HT1080 (cell line): ENCODE measurements around the gene P2RY2. TPM values are rescaled to one million over a fixed set of nuclear protein-coding genes. Genes with fewer than 3 reads are reported as not detected.

Experiments used
- DNase-seq: peaks from one replicate; pipeline ENCODE4 v3.0.0-alpha.2; 2015; ENCODE audit warnings: low read depth
- total RNA-seq: library from RNA; depleted of rRNA; stranded (reverse); fragments of >200 nt; shearing (Covaris generic); gene quantifications from 2 replicates; pipeline ENCODE4 v1.2.3, GENCODE V29; 2014

Gene P2RY2
- total RNA-seq, 1 experiment from 2014 or later = 0.05 TPM

DNA sequence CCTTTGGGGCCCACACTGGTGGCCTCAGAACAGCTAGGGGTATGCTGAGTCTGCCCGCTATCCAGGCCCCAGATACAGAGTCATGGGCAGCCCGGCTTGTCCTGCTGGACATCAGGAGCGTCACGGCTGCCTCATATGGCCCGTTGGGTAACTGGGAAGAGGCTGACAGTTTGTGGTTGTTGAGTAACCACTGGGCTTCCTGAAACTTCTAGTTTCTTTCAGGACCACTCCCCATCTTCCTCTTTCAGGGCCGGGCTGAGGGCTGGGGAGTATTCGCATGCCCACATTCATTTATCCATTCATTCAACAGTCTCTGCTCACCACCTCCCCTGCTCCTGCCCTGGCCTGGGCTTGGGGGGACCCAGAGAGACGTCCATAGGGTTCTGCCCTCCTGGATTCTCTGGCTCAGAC lies 13.4 kb upstream of the P2RY2 start:
- DNase-seq = no peak

DNA sequence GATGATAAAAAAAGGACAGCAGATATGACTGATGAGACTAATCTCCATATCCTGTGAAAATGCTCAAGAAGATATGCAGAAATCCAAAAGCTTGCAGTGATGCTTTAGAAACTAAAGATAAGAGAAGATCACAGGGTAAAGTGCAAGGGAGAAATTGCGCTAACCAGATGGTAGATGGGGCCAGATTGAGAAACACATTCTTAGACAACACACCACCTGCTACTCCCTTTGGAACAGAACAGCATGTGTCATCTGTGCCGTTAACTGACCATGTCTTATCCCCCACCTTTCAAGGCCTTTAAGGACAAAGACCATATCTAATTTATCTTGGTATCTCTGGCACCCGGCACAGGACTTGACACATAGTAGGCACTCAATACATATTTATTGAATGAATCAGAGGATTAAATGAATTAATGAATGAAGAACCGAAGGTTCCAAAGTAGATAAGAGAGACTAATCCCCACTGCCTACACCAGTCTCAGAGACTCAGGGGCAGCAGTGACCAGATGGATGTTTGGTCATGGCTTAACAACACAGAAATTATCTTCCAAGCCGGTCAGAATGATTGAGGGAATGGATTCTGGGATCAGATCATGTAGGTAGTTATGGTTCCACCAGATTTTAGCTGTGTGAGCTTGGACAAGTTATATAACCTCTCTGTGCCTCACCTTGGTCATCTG lies 12.3 kb upstream of the P2RY2 start:
- no peak for DNase-seq

DNA sequence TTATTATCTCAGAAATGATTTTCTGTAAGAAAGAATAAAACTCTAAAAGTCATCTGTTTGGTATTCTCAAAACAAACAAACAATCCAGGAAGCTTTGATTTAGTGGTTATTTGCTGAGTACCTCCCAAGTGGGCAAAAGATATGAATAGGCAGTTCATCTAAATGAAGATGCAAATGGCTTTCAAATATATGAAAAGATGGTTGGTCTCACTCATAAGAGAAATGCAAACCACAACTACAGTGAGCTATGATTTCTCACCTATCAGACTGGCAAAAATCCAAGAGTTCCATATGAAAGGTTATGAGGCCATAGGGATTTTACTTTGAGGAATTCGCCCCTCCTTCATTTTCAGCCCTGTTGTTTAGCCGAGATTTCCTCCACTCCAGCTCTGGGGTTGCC lies 11.3 kb upstream of the P2RY2 start:
- no peak for DNase-seq

DNA sequence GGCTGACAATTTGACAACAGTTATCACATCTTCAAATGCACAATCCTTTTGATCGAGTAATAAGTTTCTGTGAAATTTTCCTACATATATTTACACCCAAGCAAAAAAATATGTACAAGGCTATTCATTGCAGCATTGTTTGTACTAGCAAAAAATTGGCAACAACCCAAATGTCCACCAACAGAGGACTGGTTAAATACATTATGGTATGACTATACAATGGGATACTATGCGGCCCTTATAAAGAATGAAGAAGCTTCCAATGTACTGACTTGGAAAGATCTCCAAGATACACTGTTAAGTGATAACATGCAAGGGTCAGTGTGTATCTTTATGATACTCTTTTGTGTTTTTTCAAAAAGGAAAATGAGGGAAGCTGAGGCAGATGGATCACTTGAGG lies 8.2 kb upstream of the P2RY2 start:
- no peak for DNase-seq

GRCh38 chr11:73210916-73211667 lies 7.0 kb upstream of the P2RY2 start:
- no peak for DNase-seq

- no peak for DNase-seq
Observed at GRCh38 chr11:73213196-73214143, 4.6 kb upstream of the P2RY2 start.

GRCh38 chr11:73215191-73216134 lies 2.6 kb upstream of the P2RY2 start:
- no peak for DNase-seq

DNA sequence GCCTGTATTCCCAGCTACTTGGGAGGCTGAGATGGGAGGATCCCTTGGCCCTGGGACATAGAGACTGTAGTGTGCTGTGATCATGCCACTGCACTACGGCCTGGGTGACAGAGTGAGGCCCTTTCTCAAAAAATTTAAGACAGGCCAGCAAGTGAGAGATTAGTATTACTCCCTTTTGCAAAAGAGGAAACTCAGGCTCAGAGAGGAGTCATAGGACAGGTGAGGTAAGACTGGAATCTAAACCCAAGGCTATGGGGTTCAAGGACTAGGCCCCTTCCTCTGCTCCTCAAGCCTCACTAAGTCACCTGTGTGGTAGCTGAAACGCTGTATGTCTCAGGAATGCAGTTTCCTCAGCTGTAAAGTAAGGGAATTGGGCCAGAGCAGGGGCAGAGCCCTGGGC lies 1.6 kb upstream of the P2RY2 start:
- DNase-seq = no peak

GRCh38 chr11:73217131-73217809 lies 811 bp upstream of the P2RY2 start:
- no peak for DNase-seq

DNA sequence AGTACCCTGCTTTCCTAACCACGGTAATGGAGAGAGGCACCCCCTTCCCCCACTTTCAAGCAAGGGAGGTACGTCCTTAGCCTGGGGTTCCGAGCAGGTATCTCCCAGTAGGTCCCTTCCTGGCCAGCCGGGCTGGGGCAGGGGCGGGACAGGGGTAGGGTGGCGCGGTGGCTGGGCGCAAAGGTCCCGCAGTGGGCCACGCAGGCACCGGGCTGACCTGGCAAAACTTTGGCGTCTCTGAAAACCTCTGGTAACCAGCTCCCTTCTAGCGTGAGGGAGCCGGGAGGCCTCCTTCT lies 323 bp upstream of the P2RY2 start:
- no peak for DNase-seq

- DNase-seq = no peak
Observed at GRCh38 chr11:73218830-73219215, 742 bp downstream of the P2RY2 start.

GRCh38 chr11:73219396-73220285 lies 1.6 kb downstream of the P2RY2 start:
- DNase-seq = no peak

GRCh38 chr11:73221451-73221850 lies 3.4 kb downstream of the P2RY2 start:
- DNase-seq = no peak

GRCh38 chr11:73221996-73222395 lies 3.9 kb downstream of the P2RY2 start:
- DNase-seq = no peak

- no peak for DNase-seq
Observed at GRCh38 chr11:73223998-73224730, 6.1 kb downstream of the P2RY2 start.

DNA sequence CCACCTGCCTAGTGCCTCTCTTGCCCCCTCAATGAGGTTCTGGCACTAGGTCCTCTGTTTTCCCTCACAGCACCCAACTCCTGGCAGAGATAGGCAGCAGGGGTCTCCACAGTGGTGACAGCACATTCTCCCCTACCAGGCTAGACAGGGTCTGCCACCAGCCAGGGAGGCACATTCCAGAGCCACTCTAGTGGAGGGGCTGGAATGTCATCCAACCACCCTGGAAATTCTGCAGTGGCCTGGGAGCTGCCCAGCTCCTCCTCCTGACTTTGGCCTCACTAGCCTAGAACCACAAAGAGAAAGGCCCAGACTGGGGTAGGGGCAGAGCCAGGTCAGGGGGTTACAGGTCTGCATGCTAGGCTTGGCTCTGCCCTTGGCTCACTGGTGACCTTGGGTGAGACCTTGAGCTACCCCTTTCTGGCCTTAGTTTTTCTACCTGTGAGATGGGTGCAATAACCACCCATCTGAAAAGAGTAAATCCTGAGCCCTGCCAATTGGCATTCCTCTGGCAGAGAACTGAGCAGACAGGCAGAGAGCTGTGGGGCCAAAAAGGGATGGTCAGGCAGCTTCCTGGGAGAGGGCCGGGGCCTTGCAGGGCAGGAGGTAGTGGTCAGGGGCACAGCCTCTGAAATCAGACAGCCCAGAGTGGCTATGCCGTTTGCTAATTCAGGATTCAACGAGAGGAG lies 7.1 kb downstream of the P2RY2 start:
- DNase-seq = no peak

DNA sequence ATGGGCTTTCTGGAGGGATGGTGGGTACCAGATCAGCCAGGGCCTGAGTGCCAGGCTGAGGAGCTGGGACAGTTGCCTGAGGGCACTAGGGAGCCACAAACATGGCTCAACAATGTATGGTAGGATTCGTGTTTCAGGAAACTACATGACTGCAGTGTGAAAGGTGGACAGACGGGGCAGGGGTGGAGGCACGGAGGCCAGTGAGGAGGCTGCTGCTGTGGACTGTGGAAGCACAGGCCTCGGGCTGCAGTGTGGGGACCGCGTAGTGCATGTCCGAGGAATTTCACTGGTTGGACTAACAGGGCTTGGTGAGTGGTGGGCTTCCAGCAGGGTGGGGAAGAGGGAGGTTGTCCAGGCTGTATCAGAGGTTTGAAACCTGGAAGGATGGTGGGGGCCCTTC lies 7.8 kb downstream of the P2RY2 start:
- no peak for DNase-seq
